Caco-2 (cell line): Measurements from ENCODE around the gene SLC25A26. TPM values are rescaled to one million over a fixed set of nuclear protein-coding genes. Genes with fewer than 3 reads are reported as not detected.

Source experiments
- BruUV-seq: library from RNA; stranded (reverse); fragments of 400-500 nt; replicated peaks from 2 replicates; lab custom pipeline; 2021; lab: Mats Ljungman, UMichigan
- CTCF ChIA-PET: fragments of 300-600 bp; sonication (Branson Sonifier 250); formaldehyde crosslinking; loops from one replicate; lab custom pipeline; 2022; ENCODE audit warnings: antibody characterized with exemption; lab: Charles Lee
- POLR2A ChIA-PET: fragments of 300-600 bp; sonication (Branson Sonifier 250); formaldehyde crosslinking; loops from one replicate; lab custom pipeline; 2022; ENCODE audit warnings: antibody characterized with exemption; lab: Charles Lee
- DNase-seq, 2 experiments: peaks; one replicate each; pipeline versions ENCODE4 v3.0.0 to v3.0.0-alpha.2; 2020 to 2022
- H3K27me3 ChIP-seq: replicated peaks from 2 replicates; pipeline ENCODE4 v1.6.0; 2011; ENCODE audit warnings: low read length; ENCODE audit not compliant: control insufficient read depth, insufficient read depth
- H3K36me3 ChIP-seq: 2 replicates; pipeline ENCODE4 v1.5.1; 2011; ENCODE audit warnings: low read length; ENCODE audit not compliant: control insufficient read depth, insufficient read depth
- H3K4me1 ChIP-seq: fragments of 250-450 bp; sonication (Bioruptor Pico); 2 replicates; pipeline ENCODE4 v1.5.1; 2020; ENCODE audit warnings: mild to moderate bottlenecking
- H3K4me3 ChIP-seq: 2 replicates; pipeline ENCODE4 v1.5.1; 2011; ENCODE audit warnings: low read depth, mild to moderate bottlenecking, control low read depth, low read length
- H3K9me3 ChIP-seq: fragments of 250-450 bp; sonication (Bioruptor Pico); 2 replicates; pipeline ENCODE4 v1.5.1; 2020; ENCODE audit warnings: mild to moderate bottlenecking, moderate library complexity
- H3K27ac Mint-ChIP-seq: one replicate; pipeline ENCODE4 v1.8.0; 2022; ENCODE audit warnings: mixed read lengths; ENCODE audit not compliant: unreplicated experiment
- H3K27me3 Mint-ChIP-seq: one replicate; pipeline ENCODE4 v1.8.0; 2022; ENCODE audit warnings: mixed read lengths; ENCODE audit not compliant: insufficient read depth, unreplicated experiment
- H3K36me3 Mint-ChIP-seq: one replicate; pipeline ENCODE4 v1.8.0; 2022; ENCODE audit warnings: mild to moderate bottlenecking, mixed read lengths; ENCODE audit not compliant: insufficient read depth, unreplicated experiment
- H3K4me1 Mint-ChIP-seq: one replicate; pipeline ENCODE4 v1.8.0; 2022; ENCODE audit warnings: low read depth, mixed read lengths; ENCODE audit not compliant: unreplicated experiment
- H3K4me3 Mint-ChIP-seq: one replicate; pipeline ENCODE4 v1.8.0; 2022; ENCODE audit warnings: mild to moderate bottlenecking, moderate library complexity, mixed read lengths; ENCODE audit not compliant: unreplicated experiment
- H3K9me3 Mint-ChIP-seq: one replicate; pipeline ENCODE4 v1.8.0; 2022; ENCODE audit warnings: mixed read lengths; ENCODE audit not compliant: unreplicated experiment
- CTCF ChIP-seq, 2 experiments: fragments of 200-600 bp in 1 of 2; IDR thresholded peaks; 1 replicate in 1 of 2; 2 replicates in 1 of 2; pipeline versions ENCODE4 v1.5.1 to v1.8.0; 2011 to 2022; ENCODE audit warnings: antibody characterized with exemption in 1 of 2, control low read depth in 1 of 2, inconsistent platforms in 1 of 2, low read depth in 1 of 2, low read length in 1 of 2, mild to moderate bottlenecking in 1 of 2, moderate library complexity in 1 of 2; ENCODE audit not compliant: insufficient read depth in 1 of 2, severe bottlenecking in 1 of 2, unreplicated experiment in 1 of 2
- intact Hi-C: fragments of 100-400 bp; cut with micrococcal nuclease; formaldehyde crosslinking; loops from one replicate; pipeline ENCODE4 v1.10.0; 2022; ENCODE audit not compliant: unreplicated experiment
- total RNA-seq: library from RNA; stranded (reverse); gene quantifications from 2 replicates; pipeline ENCODE4 v1.2.3, GENCODE V29; 2022

Gene SLC25A26
- total RNA-seq, 1 experiment from 2014 or later = 25.4 TPM

- H3K4me3 ChIP-seq = no peak overlapping the region
- BruUV-seq = no TSS peak
- no peak overlapping the region for H3K4me3 Mint-ChIP-seq
- intact Hi-C loops = no loop called here
- no peaks in the 10 kb centered on the region for H3K9me3 Mint-ChIP-seq
- H3K4me1 ChIP-seq = peaks cover 8% of the 10 kb centered on the region; the same call in 1 of the 2 replicates
- H3K27ac Mint-ChIP-seq = no peak overlapping the region
- no peak for DNase-seq
- H3K36me3 Mint-ChIP-seq = peaks cover 10% of the 10 kb centered on the region
- ChIA-PET POLR2A (no interaction called here), CTCF (no interaction called here)
- H3K36me3 ChIP-seq = no peaks in the 10 kb centered on the region; the same call in 1 of the 2 replicates
- H3K4me1 Mint-ChIP-seq = peaks cover 14% of the 10 kb centered on the region
- no peaks in the 10 kb centered on the region for H3K27me3 ChIP-seq
- no peaks in the 10 kb centered on the region for H3K9me3 ChIP-seq
- no peak for TF ChIP-seq CTCF (IDR thresholded peaks at IDR 0.05; ENCODE audit: insufficient read depth in 1 of 2, low read depth in 1 of 2, low read length in 1 of 2, severe bottlenecking in 1 of 2, unreplicated experiment in 1 of 2)
- no peaks in the 10 kb centered on the region for H3K27me3 Mint-ChIP-seq
Measured at GRCh38 chr3:66344391-66344811, 123.6 kb downstream of the SLC25A26 start.

GRCh38 chr3:66344848-66345578 is 124.2 kb downstream of the SLC25A26 start:
- H3K9me3 Mint-ChIP-seq = no peaks in the 10 kb centered on the region
- Histone ChIP-seq H3K4me3 (no peak overlapping the region), H3K9me3 (no peaks in the 10 kb centered on the region), H3K36me3 (no peaks in the 10 kb centered on the region; the same call in 1 of the 2 replicates), H3K27me3 (no peaks in the 10 kb centered on the region), H3K4me1 (peaks cover 8% of the 10 kb centered on the region; the same call in 1 of the 2 replicates)
- no peak overlapping the region for H3K4me3 Mint-ChIP-seq
- BruUV-seq = no TSS peak
- intact Hi-C loops = no loop called here
- H3K27me3 Mint-ChIP-seq = no peaks in the 10 kb centered on the region
- peaks cover 10% of the 10 kb centered on the region for H3K36me3 Mint-ChIP-seq
- ChIA-PET CTCF (no interaction called here), POLR2A (no interaction called here)
- TF ChIP-seq CTCF (IDR thresholded peaks at IDR 0.05; ENCODE audit: insufficient read depth in 1 of 2, low read depth in 1 of 2, low read length in 1 of 2, severe bottlenecking in 1 of 2, unreplicated experiment in 1 of 2) = no peak
- no peak for DNase-seq
- H3K27ac Mint-ChIP-seq = peak overlapping the region; percentile 33
- peaks cover 14% of the 10 kb centered on the region for H3K4me1 Mint-ChIP-seq

- peaks cover 18% of the 10 kb centered on the region for H3K4me1 Mint-ChIP-seq
Measured at GRCh38 chr3:66348704-66349103, 127.9 kb downstream of the SLC25A26 start.

More at GRCh38 chr3:66348704-66349103, 127.9 kb downstream of the SLC25A26 start:
- Mint-ChIP-seq H3K27ac (no peak overlapping the region), H3K36me3 (peaks cover 10% of the 10 kb centered on the region), H3K27me3 (no peaks in the 10 kb centered on the region), H3K9me3 (no peaks in the 10 kb centered on the region), H3K4me3 (no peak overlapping the region)
- no peaks in the 10 kb centered on the region for H3K27me3 ChIP-seq
- no TSS peak for BruUV-seq
- H3K36me3 ChIP-seq = no peaks in the 10 kb centered on the region; the same call in 1 of the 2 replicates
- no peak for TF ChIP-seq CTCF (IDR thresholded peaks at IDR 0.05; ENCODE audit: insufficient read depth in 1 of 2, low read depth in 1 of 2, low read length in 1 of 2, severe bottlenecking in 1 of 2, unreplicated experiment in 1 of 2)
- ChIA-PET CTCF (no interaction called here), POLR2A (no interaction called here)
- intact Hi-C loops = no loop called here
- H3K9me3 ChIP-seq = no peaks in the 10 kb centered on the region
- DNase-seq = no peak
- H3K4me1 ChIP-seq = peaks cover 16% of the 10 kb centered on the region
- no peak overlapping the region for H3K4me3 ChIP-seq
